ENCODE measurements around the gene CMA1.
"Not testable (repeated sequence)": the region's sequence is repeated elsewhere in the genome, so short reads cannot be mapped to it uniquely, and the experiment has no call there.

Gene CMA1

DNA sequence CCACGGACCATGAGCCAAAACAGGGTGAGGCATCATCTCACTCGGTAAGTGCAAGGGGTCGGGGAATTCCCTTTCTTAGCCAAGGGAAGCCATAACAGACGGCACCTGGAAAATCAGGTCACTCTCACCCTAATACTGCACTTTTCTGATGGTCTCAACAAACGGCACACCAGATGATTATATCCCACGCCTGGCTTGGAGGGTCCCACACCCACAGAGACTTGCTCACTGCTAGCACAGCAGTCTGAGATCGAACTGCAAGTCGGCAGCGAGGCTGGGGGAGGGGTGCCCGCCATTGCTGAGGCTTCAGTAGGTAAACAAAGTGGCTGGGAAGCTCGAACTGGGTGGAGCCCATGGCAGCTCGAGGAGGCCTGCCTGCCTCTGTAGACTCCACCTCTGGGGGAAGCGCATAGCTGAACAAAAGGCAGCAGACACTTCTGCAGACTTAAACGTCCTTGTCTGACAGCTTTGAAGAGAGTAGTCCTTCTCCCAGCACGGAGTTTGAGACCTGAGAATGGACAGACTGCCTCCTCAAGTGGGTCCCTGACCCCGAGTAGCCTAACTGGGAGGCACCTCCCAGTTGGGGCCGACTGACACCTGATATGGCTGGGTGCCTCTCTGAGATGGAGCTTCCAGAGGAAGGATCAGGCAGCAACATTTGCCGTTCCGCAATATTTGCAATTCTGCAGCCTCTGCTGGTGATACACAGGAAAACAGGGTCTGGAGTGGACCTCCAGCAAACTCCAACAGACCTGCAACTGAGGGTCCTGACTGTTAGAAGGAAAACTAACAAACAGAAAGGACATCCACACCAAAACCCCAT lies 16.3 kb downstream of the CMA1 start:
- H3K27ac ChIP-seq (ENCODE audit: low read depth, low read length); H3K36me3 ChIP-seq (ENCODE audit: control insufficient read depth, insufficient read depth, low read length); H3K4me3 ChIP-seq (ENCODE audit: low read length): not testable (repeated sequence)

DNA sequence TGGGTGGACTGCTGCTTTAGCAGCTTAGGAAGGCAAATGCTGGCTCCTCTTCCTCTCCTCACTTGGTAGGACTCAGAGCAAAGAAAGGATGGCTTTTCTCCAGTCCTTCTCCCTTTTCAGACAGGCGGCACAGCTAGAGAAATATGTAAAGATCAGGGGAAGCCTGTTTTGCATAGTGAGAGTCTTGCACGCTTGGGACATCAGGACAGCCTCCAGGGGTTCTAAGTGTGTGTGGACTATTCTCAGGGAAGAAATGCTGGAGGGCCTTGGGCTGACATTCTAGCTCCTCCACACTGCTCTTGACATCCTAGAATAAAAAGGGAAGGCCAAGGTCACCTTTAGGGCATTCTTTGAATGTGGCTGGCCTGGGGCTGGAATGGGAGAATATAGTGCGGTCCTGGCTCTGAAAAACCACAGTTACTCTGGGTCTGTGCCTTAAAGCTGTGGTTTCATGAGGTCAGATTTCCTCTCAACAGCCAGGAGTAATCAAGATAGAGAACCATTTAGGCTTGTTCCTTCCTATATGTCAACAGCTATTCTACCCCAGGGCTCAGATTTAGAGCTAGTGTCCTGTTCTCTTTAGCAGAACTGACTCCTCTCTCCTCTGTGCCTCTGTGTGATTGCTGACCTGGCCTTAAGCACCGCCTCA lies 24.3 kb downstream of the CMA1 start:
- Histone ChIP-seq H3K27me3 (ENCODE audit: control insufficient read depth, insufficient read depth, low read length) (no peaks in the 10 kb centered on the region), H3K4me3 (ENCODE audit: low read length) (no peak overlapping the region), H3K4me1 (ENCODE audit: control insufficient read depth, insufficient read depth, low read length) (no peaks in the 10 kb centered on the region), H3K36me3 (ENCODE audit: control insufficient read depth, insufficient read depth, low read length) (no peaks in the 10 kb centered on the region), H3K9ac (ENCODE audit: low read length) (no peak overlapping the region), H3K27ac (ENCODE audit: low read depth, low read length) (no peak overlapping the region)

More for the DNA sequence above, 16.3 kb downstream of the CMA1 start:
- H3K9ac ChIP-seq (ENCODE audit: low read length); H3K27me3 ChIP-seq (ENCODE audit: control insufficient read depth, insufficient read depth, low read length); H3K4me1 ChIP-seq (ENCODE audit: control insufficient read depth, insufficient read depth, low read length): not testable (repeated sequence)

- not testable (repeated sequence) for H3K36me3 ChIP-seq (ENCODE audit: control insufficient read depth, insufficient read depth, low read length)
Measured at GRCh38 chr14:24482699-24483303, 25.3 kb downstream of the CMA1 start.

GRCh38 chr14:24481622-24482324 lies 26.3 kb downstream of the CMA1 start:
- Histone ChIP-seq H3K27ac (ENCODE audit: low read depth, low read length) (no peak overlapping the region), H3K4me3 (ENCODE audit: low read length) (no peak overlapping the region), H3K36me3 (ENCODE audit: control insufficient read depth, insufficient read depth, low read length) (no peaks in the 10 kb centered on the region), H3K4me1 (ENCODE audit: control insufficient read depth, insufficient read depth, low read length) (no peaks in the 10 kb centered on the region), H3K27me3 (ENCODE audit: control insufficient read depth, insufficient read depth, low read length) (no peaks in the 10 kb centered on the region), H3K9ac (ENCODE audit: low read length) (no peak overlapping the region)

More at GRCh38 chr14:24482699-24483303, 25.3 kb downstream of the CMA1 start:
- H3K4me1 ChIP-seq (ENCODE audit: control insufficient read depth, insufficient read depth, low read length); H3K4me3 ChIP-seq (ENCODE audit: low read length); H3K27ac ChIP-seq (ENCODE audit: low read depth, low read length); H3K9ac ChIP-seq (ENCODE audit: low read length); H3K27me3 ChIP-seq (ENCODE audit: control insufficient read depth, insufficient read depth, low read length): not testable (repeated sequence)

DNA sequence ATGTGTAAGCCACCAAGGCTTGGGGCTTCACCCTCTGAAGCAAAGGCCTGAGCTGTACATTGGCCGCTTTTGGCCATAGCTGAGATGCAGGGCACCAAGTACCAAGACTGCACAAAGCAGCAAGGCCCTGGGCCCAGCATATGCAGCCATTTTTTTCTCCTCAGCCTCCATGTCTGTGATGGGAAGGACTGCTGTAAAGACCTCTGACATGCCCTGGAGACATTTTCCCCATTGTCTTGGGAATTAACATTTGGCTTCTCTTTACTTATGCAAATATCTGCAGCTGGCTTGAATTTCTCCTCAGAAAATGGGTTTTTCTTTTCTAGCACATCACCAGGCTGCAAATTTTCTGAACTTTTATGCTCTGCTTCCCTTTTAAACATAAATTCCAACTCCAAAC lies 28.1 kb downstream of the CMA1 start:
- not testable (repeated sequence) for H3K4me3 ChIP-seq (ENCODE audit: low read length); H3K27ac ChIP-seq (ENCODE audit: low read depth, low read length); H3K4me1 ChIP-seq (ENCODE audit: control insufficient read depth, insufficient read depth, low read length); H3K36me3 ChIP-seq (ENCODE audit: control insufficient read depth, insufficient read depth, low read length); H3K27me3 ChIP-seq (ENCODE audit: control insufficient read depth, insufficient read depth, low read length); H3K9ac ChIP-seq (ENCODE audit: low read length)

- Histone ChIP-seq H3K9ac (ENCODE audit: low read length) (no peak overlapping the region), H3K36me3 (ENCODE audit: control insufficient read depth, insufficient read depth, low read length) (no peaks in the 10 kb centered on the region)
Measured at GRCh38 chr14:24475261-24475660, 32.8 kb downstream of the CMA1 start.

GRCh38 chr14:24473211-24473610 lies 34.9 kb downstream of the CMA1 start:
- H3K9ac ChIP-seq (ENCODE audit: low read length) = no peak overlapping the region
- no peak overlapping the region for H3K4me3 ChIP-seq (ENCODE audit: low read length)
- H3K4me1 ChIP-seq (ENCODE audit: control insufficient read depth, insufficient read depth, low read length) = no peaks in the 10 kb centered on the region
- no peaks in the 10 kb centered on the region for H3K27me3 ChIP-seq (ENCODE audit: control insufficient read depth, insufficient read depth, low read length)
- no peak overlapping the region for H3K27ac ChIP-seq (ENCODE audit: low read depth, low read length)
- no peaks in the 10 kb centered on the region for H3K36me3 ChIP-seq (ENCODE audit: control insufficient read depth, insufficient read depth, low read length)

More at GRCh38 chr14:24475261-24475660, 32.8 kb downstream of the CMA1 start:
- Histone ChIP-seq H3K4me1 (ENCODE audit: control insufficient read depth, insufficient read depth, low read length) (no peaks in the 10 kb centered on the region), H3K4me3 (ENCODE audit: low read length) (no peak overlapping the region), H3K27me3 (ENCODE audit: control insufficient read depth, insufficient read depth, low read length) (no peaks in the 10 kb centered on the region), H3K27ac (ENCODE audit: low read depth, low read length) (no peak overlapping the region)

DNA sequence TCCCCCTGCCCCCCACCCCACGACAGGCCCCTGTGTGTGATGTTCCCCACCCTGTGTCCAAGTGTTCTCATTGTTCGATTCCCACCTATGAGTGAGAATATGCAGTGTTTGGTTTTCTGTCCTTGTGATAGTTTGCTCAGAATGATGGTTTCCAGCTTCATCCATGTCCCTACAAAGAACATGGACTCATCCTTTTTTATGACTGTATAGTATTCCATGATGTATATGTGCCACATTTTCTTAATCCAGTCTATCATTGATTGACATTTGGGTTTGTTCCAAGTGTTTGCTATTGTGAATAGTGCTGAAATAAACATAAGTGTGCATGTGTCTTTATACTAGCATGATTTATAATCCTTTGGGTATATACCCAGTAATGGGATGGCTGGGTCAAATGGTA lies 37.6 kb downstream of the CMA1 start:
- not testable (repeated sequence) for H3K27ac ChIP-seq (ENCODE audit: low read depth, low read length); H3K36me3 ChIP-seq (ENCODE audit: control insufficient read depth, insufficient read depth, low read length); H3K4me1 ChIP-seq (ENCODE audit: control insufficient read depth, insufficient read depth, low read length); H3K27me3 ChIP-seq (ENCODE audit: control insufficient read depth, insufficient read depth, low read length); H3K4me3 ChIP-seq (ENCODE audit: low read length); H3K9ac ChIP-seq (ENCODE audit: low read length)

- H3K4me3 ChIP-seq (ENCODE audit: low read length) = no peak overlapping the region
Measured at GRCh38 chr14:24465805-24466204, 42.3 kb downstream of the CMA1 start.

GRCh38 chr14:24465368-24465767 lies 42.7 kb downstream of the CMA1 start:
- H3K4me3 ChIP-seq (ENCODE audit: low read length) = no peak overlapping the region
- no peaks in the 10 kb centered on the region for H3K36me3 ChIP-seq (ENCODE audit: control insufficient read depth, insufficient read depth, low read length)
- H3K9ac ChIP-seq (ENCODE audit: low read length) = no peak overlapping the region
- no peak overlapping the region for H3K27ac ChIP-seq (ENCODE audit: low read depth, low read length)
- H3K4me1 ChIP-seq (ENCODE audit: control insufficient read depth, insufficient read depth, low read length) = no peaks in the 10 kb centered on the region
- no peaks in the 10 kb centered on the region for H3K27me3 ChIP-seq (ENCODE audit: control insufficient read depth, insufficient read depth, low read length)

More at GRCh38 chr14:24465805-24466204, 42.3 kb downstream of the CMA1 start:
- no peak overlapping the region for H3K9ac ChIP-seq (ENCODE audit: low read length)
- H3K27ac ChIP-seq (ENCODE audit: low read depth, low read length) = no peak overlapping the region
- H3K36me3 ChIP-seq (ENCODE audit: control insufficient read depth, insufficient read depth, low read length) = no peaks in the 10 kb centered on the region
- no peaks in the 10 kb centered on the region for H3K27me3 ChIP-seq (ENCODE audit: control insufficient read depth, insufficient read depth, low read length)
- H3K4me1 ChIP-seq (ENCODE audit: control insufficient read depth, insufficient read depth, low read length) = no peaks in the 10 kb centered on the region

GRCh38 chr14:24463884-24464785 lies 43.9 kb downstream of the CMA1 start:
- no peaks in the 10 kb centered on the region for H3K27me3 ChIP-seq (ENCODE audit: control insufficient read depth, insufficient read depth, low read length)
- H3K36me3 ChIP-seq (ENCODE audit: control insufficient read depth, insufficient read depth, low read length) = no peaks in the 10 kb centered on the region
- H3K9ac ChIP-seq (ENCODE audit: low read length) = no peak overlapping the region
- H3K4me1 ChIP-seq (ENCODE audit: control insufficient read depth, insufficient read depth, low read length) = no peaks in the 10 kb centered on the region
- H3K4me3 ChIP-seq (ENCODE audit: low read length) = no peak overlapping the region
- H3K27ac ChIP-seq (ENCODE audit: low read depth, low read length) = no peak overlapping the region
